Measurements from ENCODE around the gene POU2F3. TPM values are rescaled to one million over a fixed set of nuclear protein-coding genes. Genes with fewer than 3 reads are reported as not detected.

POU2F3 gene
- total and polyA plus RNA-seq, 2 of the 4 experiments (the other 2 are of a cell fraction), result under 0.01 to 0.09 TPM

DNA sequence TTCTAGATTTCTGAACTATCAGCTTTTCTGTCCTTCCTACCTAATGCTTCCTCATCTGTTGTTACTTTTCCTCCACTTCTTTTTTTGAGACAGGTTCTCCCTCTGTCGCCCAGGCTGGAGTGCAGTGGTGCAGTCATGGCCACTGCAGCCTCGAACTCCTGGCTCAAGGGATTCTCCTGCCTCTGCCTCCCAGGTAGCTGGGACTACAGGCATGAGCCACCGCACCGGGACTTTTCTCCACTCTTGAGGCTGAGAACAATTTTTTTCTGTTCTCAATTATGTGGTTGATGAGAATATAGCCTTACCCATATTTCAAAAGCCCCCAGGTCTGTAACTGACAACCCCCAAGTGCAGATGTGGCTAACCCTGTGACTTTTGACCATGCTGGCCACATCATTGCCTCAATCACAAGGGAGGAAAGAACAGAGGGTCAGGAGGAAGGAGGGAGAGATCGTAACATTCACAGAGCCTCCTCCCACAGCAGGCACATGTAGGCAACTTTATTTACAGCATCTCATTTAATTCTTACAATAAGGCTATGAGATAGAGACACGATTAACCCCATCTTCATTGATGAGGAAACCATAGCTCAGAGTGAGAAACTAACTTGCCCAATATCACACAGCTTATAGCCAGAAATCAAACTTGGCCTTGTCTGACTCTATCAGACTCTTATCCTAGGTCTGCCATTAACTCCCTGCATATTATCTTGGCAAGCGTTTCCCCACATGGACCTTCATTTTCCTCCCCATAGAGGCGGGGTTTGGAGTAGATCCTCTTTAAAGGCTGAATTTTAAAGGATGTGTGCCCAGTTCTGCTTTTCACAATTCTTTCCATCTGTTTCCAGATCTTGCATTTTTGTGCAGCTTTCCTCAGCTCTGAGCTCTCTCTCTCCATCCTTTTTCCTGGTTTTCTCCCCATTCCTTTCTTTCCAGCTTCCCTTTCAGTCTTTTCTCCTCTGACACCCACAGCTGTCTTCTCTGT lies 9.6 kb downstream of the POU2F3 start:
- H4K5ac ChIP-seq (ENCODE audit: low read depth, low read length), result no peak overlapping the region
- ATAC-seq (ENCODE audit: low read depth), result no peak
- no peak overlapping the region for H3K56ac ChIP-seq (ENCODE audit: extremely low read depth, insufficient read depth, low read length)
- no peak overlapping the region for H3K4me2 ChIP-seq (ENCODE audit: low read depth, low read length)
- no peak overlapping the region for H2AK5ac ChIP-seq (ENCODE audit: low read depth, low read length)
- no peak overlapping the region for H3K14ac ChIP-seq (replicated peaks; ENCODE audit: low read depth, low read length)
- no peaks in the 10 kb centered on the region for H3K9me1 ChIP-seq (ENCODE audit: insufficient read depth, low read length)
- no peak overlapping the region for H2BK20ac ChIP-seq (ENCODE audit: low read depth, low read length)
- peaks cover 51% of the 10 kb centered on the region for H3K27me3 ChIP-seq (ENCODE audit: control insufficient read depth, insufficient read depth, low read length)
- H3K79me1 ChIP-seq (ENCODE audit: low read depth in 1 of 2, low read length in 2 of 2), result no peaks in the 10 kb centered on the region
- H2BK15ac ChIP-seq (ENCODE audit: low read depth, low read length), result no peak overlapping the region
- in situ Hi-C loops (cut with MboI; ENCODE audit: low sequenced_read_pairs), result no loop called here
- H3K4ac ChIP-seq (ENCODE audit: low read depth, low read length), result no peak overlapping the region
- intact Hi-C loops (cut with micrococcal nuclease), result no loop called here
- DNase-seq, result no peak
- TF ChIP-seq RCOR1 (IDR thresholded peaks at IDR 0.05; ENCODE audit: insufficient replicate concordance, low read length) (no peak), SMC3 (IDR thresholded peaks at IDR 0.05; ENCODE audit: low read depth, low read length) (no peak), NFE2L2 (IDR thresholded peaks at IDR 0.05; ENCODE audit: low read depth, low read length) (no peak), CHD1 (IDR thresholded peaks at IDR 0.05; ENCODE audit: low read depth, low read length) (no peak), RAD21 (IDR thresholded peaks at IDR 0.05; ENCODE audit: low read length) (no peak), MAFK (IDR thresholded peaks at IDR 0.05; ENCODE audit: low read depth, low read length) (no peak), POLR2A (IDR thresholded peaks at IDR 0.05; ENCODE audit: low read depth, low read length) (no peak)
- TF ChIP-seq, protein P1, sequence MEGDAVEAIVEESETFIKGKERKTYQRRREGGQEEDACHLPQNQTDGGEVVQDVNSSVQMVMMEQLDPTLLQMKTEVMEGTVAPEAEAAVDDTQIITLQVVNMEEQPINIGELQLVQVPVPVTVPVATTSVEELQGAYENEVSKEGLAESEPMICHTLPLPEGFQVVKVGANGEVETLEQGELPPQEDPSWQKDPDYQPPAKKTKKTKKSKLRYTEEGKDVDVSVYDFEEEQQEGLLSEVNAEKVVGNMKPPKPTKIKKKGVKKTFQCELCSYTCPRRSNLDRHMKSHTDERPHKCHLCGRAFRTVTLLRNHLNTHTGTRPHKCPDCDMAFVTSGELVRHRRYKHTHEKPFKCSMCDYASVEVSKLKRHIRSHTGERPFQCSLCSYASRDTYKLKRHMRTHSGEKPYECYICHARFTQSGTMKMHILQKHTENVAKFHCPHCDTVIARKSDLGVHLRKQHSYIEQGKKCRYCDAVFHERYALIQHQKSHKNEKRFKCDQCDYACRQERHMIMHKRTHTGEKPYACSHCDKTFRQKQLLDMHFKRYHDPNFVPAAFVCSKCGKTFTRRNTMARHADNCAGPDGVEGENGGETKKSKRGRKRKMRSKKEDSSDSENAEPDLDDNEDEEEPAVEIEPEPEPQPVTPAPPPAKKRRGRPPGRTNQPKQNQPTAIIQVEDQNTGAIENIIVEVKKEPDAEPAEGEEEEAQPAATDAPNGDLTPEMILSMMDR (conservative IDR thresholded peaks at IDR 0.05; ENCODE audit: low read depth, low read length), result no peak
- TF ChIP-seq, protein P2, sequence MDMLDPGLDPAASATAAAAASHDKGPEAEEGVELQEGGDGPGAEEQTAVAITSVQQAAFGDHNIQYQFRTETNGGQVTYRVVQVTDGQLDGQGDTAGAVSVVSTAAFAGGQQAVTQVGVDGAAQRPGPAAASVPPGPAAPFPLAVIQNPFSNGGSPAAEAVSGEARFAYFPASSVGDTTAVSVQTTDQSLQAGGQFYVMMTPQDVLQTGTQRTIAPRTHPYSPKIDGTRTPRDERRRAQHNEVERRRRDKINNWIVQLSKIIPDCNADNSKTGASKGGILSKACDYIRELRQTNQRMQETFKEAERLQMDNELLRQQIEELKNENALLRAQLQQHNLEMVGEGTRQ (IDR thresholded peaks at IDR 0.05; ENCODE audit: low read depth, low read length), result no peak
- no peak overlapping the region for H3K23ac ChIP-seq (ENCODE audit: low read depth, low read length)
- no peaks in the 10 kb centered on the region for H4K20me1 ChIP-seq (ENCODE audit: insufficient read depth, low read length)
- no TSS peak for BruUV-seq (replicated peaks)
- no peak overlapping the region for H3K27ac ChIP-seq (ENCODE audit: insufficient read depth, low read length)
- H2AK9ac ChIP-seq (replicated peaks; ENCODE audit: low read depth, low read length, poor library complexity), result no peak overlapping the region
- H3K9me3 ChIP-seq (ENCODE audit: control insufficient read depth, insufficient read depth, low read length), result no peaks in the 10 kb centered on the region
- H4K8ac ChIP-seq (ENCODE audit: low read depth in 2 of 2, low read length in 2 of 2), result no peak overlapping the region
- H2BK5ac ChIP-seq (ENCODE audit: low read depth, low read length, poor library complexity, severe bottlenecking), result no peak overlapping the region
- no peak overlapping the region for H3K4me3 ChIP-seq (ENCODE audit: insufficient read depth, low read depth, low read length)
- no peak overlapping the region for H3K9ac ChIP-seq (ENCODE audit: low read depth, low read length)
- no peak overlapping the region for H4K91ac ChIP-seq (ENCODE audit: insufficient read depth, low read depth, low read length)
- dilution Hi-C loops (cut with HindIII; ENCODE audit: low sequenced_read_pairs, unreplicated experiment), result no loop called here
- POLR2A ChIA-PET (ENCODE audit: unreplicated experiment), result interaction anchor here (1.0 kb wide), 1 partner anchor 13 kb away, joined by 3 read pairs; no protein-coding TSS in a partner anchor
- no peaks in the 10 kb centered on the region for H3K36me3 ChIP-seq (ENCODE audit: control insufficient read depth, insufficient read depth, low read length)
- H3K4me1 ChIP-seq (ENCODE audit: control insufficient read depth, insufficient read depth, low read length), result no peaks in the 10 kb centered on the region; the same call in 1 of the 2 replicates
- 94% methylated on average over 2 of the region's 8 CpGs; no CpG with 5 or more reads in 1 of the 2 experiments for WGBS, 2 experiments (ENCODE audit: extremely low coverage in 2 of 2, insufficient read length in 1 of 2)
- no peak overlapping the region for H3K18ac ChIP-seq (ENCODE audit: low read depth, low read length)
- no peak overlapping the region for H2AFZ ChIP-seq (replicated peaks; ENCODE audit: low read length, poor library complexity)
- no peak overlapping the region for H2BK120ac ChIP-seq (ENCODE audit: low read depth, low read length)
- CTCF ChIA-PET, result interaction anchor here (1.1 kb wide), 1 partner anchor 53 kb away, joined by 3 read pairs; no protein-coding TSS in a partner anchor
